ENCODE results near the gene NKX2-1.

- TF ChIP-seq CTCF (IDR thresholded peaks at IDR 0.05; ENCODE audit: extremely low read depth in 1 of 2, insufficient read depth in 1 of 2, low read depth in 1 of 2, low read length in 2 of 2) (no peak), MAX (IDR thresholded peaks at IDR 0.05; ENCODE audit: insufficient read depth, insufficient read length) (no peak), JUN (IDR thresholded peaks at IDR 0.05; ENCODE audit: borderline replicate concordance, insufficient read depth, insufficient read length, low read depth) (no peak), POLR2A (IDR thresholded peaks at IDR 0.05; ENCODE audit: low read depth, low read length) (no peak), POLR2AphosphoS5 (IDR thresholded peaks at IDR 0.05; ENCODE audit: insufficient read depth, low read depth, low read length) (no peak), FOS (IDR thresholded peaks at IDR 0.05; ENCODE audit: borderline replicate concordance, insufficient read depth, low read length) (no peak), EZH2 (IDR thresholded peaks at IDR 0.05; ENCODE audit: borderline replicate concordance, low read depth, low read length, severe bottlenecking) (peak; percentile 91), MYC (IDR thresholded peaks at IDR 0.05; ENCODE audit: low read depth, low read length) (no peak), GATA2 (IDR thresholded peaks at IDR 0.05; ENCODE audit: insufficient read depth, insufficient read length, low read depth, low read length) (no peak)
These were observed 15.3 kb downstream of the NKX2-1 start for GRCh38 chr14:36504771-36505175.
